Liver (tissue), 9 donors: ENCODE data around the gene CERT1. TPM values are rescaled to one million over a fixed set of nuclear protein-coding genes. Genes with fewer than 3 reads are reported as not detected.

Experiments used
- DNase-seq: peaks from one replicate; pipeline ENCODE4 v3.0.0-alpha.2; 2017; ENCODE audit warnings: low spot score
- H3K27ac ChIP-seq, 2 donors: one replicate each; pipeline ENCODE4 v1.7.0; 2013; ENCODE audit warnings: inconsistent platforms in 2 of 2, low read length in 2 of 2, control low read depth in 1 of 2, low read depth in 1 of 2, mild to moderate bottlenecking in 1 of 2
- H3K27me3 ChIP-seq, 4 donors: one replicate each; pipeline versions ENCODE4 v1.6.1 to v1.7.0; 2013; ENCODE audit warnings: low read length in 3 of 4, inconsistent platforms in 1 of 4, mild to moderate bottlenecking in 1 of 4, moderate library complexity in 1 of 4; ENCODE audit not compliant: control insufficient read depth in 4 of 4, insufficient read depth in 4 of 4
- H3K36me3 ChIP-seq, 4 donors: one replicate each; pipeline versions ENCODE4 v1.6.1 to v1.7.0; 2013; ENCODE audit warnings: low read length in 3 of 4, mild to moderate bottlenecking in 3 of 4, low read depth in 1 of 4, moderate library complexity in 1 of 4; ENCODE audit not compliant: control insufficient read depth in 4 of 4, insufficient read depth in 3 of 4
- H3K4me1 ChIP-seq, 4 donors: one replicate each; pipeline versions ENCODE4 v1.6.1 to v1.7.0; 2013; ENCODE audit warnings: low read length in 3 of 4, mild to moderate bottlenecking in 3 of 4, moderate library complexity in 1 of 4; ENCODE audit not compliant: control insufficient read depth in 4 of 4, insufficient read depth in 4 of 4
- H3K4me3 ChIP-seq, 3 donors: one replicate each; pipeline versions ENCODE4 v1.6.1 to v1.7.0; 2013; ENCODE audit warnings: low read length in 3 of 3, control low read depth in 1 of 3, low read depth in 1 of 3, mild to moderate bottlenecking in 1 of 3
- H3K9ac ChIP-seq, 2 donors: one replicate each; pipeline ENCODE4 v1.7.0; 2013; ENCODE audit warnings: low read length in 2 of 2, mild to moderate bottlenecking in 2 of 2, moderate library complexity in 2 of 2, control low read depth in 1 of 2, low read depth in 1 of 2
- H3K9me3 ChIP-seq, 4 donors: one replicate each; pipeline versions ENCODE4 v1.6.1 to v1.7.0; 2013; ENCODE audit warnings: low read length in 3 of 4; ENCODE audit not compliant: control insufficient read depth in 4 of 4
- ATF3 ChIP-seq: IDR thresholded peaks from 2 replicates; pipeline ENCODE4 v1.6.1; 2016; ENCODE audit warnings: antibody characterized with exemption
- CTCF ChIP-seq: fragments of 150-350 bp; IDR thresholded peaks from 2 replicates; pipeline ENCODE4 v1.5.1; 2017; ENCODE audit warnings: improper control_type of control experiment, low read depth, low read length; ENCODE audit not compliant: missing input control
- FOXA1 ChIP-seq: IDR thresholded peaks from 2 replicates; pipeline ENCODE4 v1.6.1; 2016; ENCODE audit warnings: antibody characterized with exemption
- FOXA2 ChIP-seq: IDR thresholded peaks from 2 replicates; pipeline ENCODE4 v1.6.1; 2016; ENCODE audit warnings: antibody characterized with exemption
- HNF4A ChIP-seq, 2 donors: conservative IDR thresholded peaks; 2 replicates each; pipeline ENCODE4 v1.6.1; 2016; ENCODE audit warnings: antibody characterized with exemption in 2 of 2, mild to moderate bottlenecking in 2 of 2
- JUND ChIP-seq, 2 donors: IDR thresholded peaks; 2 replicates each; pipeline ENCODE4 v1.6.1; 2016; ENCODE audit warnings: antibody characterized with exemption in 2 of 2
- NR2F2 ChIP-seq: IDR thresholded peaks from 2 replicates; pipeline ENCODE4 v1.6.1; 2016; ENCODE audit warnings: antibody characterized with exemption
- RAD21 ChIP-seq, 2 donors: IDR thresholded peaks; 2 replicates each; pipeline ENCODE4 v1.6.1; 2016; ENCODE audit warnings: antibody characterized with exemption in 2 of 2, mild to moderate bottlenecking in 2 of 2
- REST ChIP-seq: IDR thresholded peaks from 2 replicates; pipeline ENCODE4 v1.6.1; 2016; ENCODE audit warnings: antibody characterized with exemption, mild to moderate bottlenecking
- RXRA ChIP-seq, 2 donors: IDR thresholded peaks; 2 replicates each; pipeline ENCODE4 v1.6.1; 2017 to 2018; ENCODE audit warnings: antibody characterized with exemption in 2 of 2, mild to moderate bottlenecking in 1 of 2
- SP1 ChIP-seq: IDR thresholded peaks from 2 replicates; pipeline ENCODE4 v1.6.1; 2018; ENCODE audit warnings: antibody characterized with exemption, mild to moderate bottlenecking
- TAF1 ChIP-seq: conservative IDR thresholded peaks from 2 replicates; pipeline ENCODE4 v1.6.1; 2016; ENCODE audit warnings: antibody characterized with exemption, mild to moderate bottlenecking
- ZBTB33 ChIP-seq: IDR thresholded peaks from 2 replicates; pipeline ENCODE4 v1.6.1; 2016; ENCODE audit warnings: antibody characterized with exemption
- WGBS: extraction: QIAGEN DNeasy Blood & Tissue Kit; methylation state at CpG from one replicate; pipeline ENCODE4 v1.1.7; 2013; 5-methylcytosine and 5-hydroxymethylcytosine counted together
- polyA plus RNA-seq, 2 donors: library from polyadenylated mRNA; stranded (reverse) in 1 of 2; unstranded in 1 of 2; fragments of 200-250 nt in 1 of 2; fragments of >200 nt in 1 of 2; fragmentation: Nextera tagmentation in 1 of 2; extraction: Ambion mirVana in 1 of 2; gene quantifications; one replicate each; pipeline versions ENCODE4 v1.2.1 to v1.2.3, GENCODE V29; 2013 to 2015
- total RNA-seq, 2 donors: library from RNA; depleted of rRNA; stranded (reverse); fragments of >200 nt; gene quantifications; one replicate each; pipeline ENCODE4 v1.2.3, GENCODE V29; 2014
- donor health status: healthy.
- donor health status: healthy.
- donor health status: healthy.
- donor health status: healthy.
- donor health status: healthy.

CERT1 gene
- total and polyA plus RNA-seq, 4 donors = 11.4 to 25.1 (median 16.8) TPM

- TF ChIP-seq ZBTB33 (no peak), JUND (IDR thresholded peaks at IDR 0.05) (no peak), ATF3 (no peak), REST (no peak), RXRA (IDR thresholded peaks at IDR 0.05) (no peak)
Measured at GRCh38 chr5:75441560-75441959, 69.9 kb downstream of the CERT1 start (continued).

- TF ChIP-seq HNF4A (conservative IDR thresholded peaks at IDR 0.05) = no peak
- no peak for TF ChIP-seq JUND (IDR thresholded peaks at IDR 0.05)
- TF ChIP-seq CTCF = no peak
- no peak for TF ChIP-seq FOXA1
- TF ChIP-seq TAF1 = no peak
- no peak for TF ChIP-seq RAD21 (IDR thresholded peaks at IDR 0.05)
- no peak for TF ChIP-seq FOXA2
- TF ChIP-seq REST = no peak
- TF ChIP-seq NR2F2 = no peak
- TF ChIP-seq ATF3 = no peak
- no peak for TF ChIP-seq SP1
- Histone ChIP-seq H3K27me3 (no peaks in the 10 kb centered on the region), H3K9ac (no peak overlapping the region), H3K36me3 (peaks cover 0 to 3% (median 0%) of the 10 kb centered on the region in 4 donors), H3K27ac (no peak overlapping the region), H3K4me1 (peaks cover 0 to 7% (median 0%) of the 10 kb centered on the region in 4 donors), H3K4me3 (no peak overlapping the region), H3K9me3 (no peaks in the 10 kb centered on the region)
- DNase-seq = no peak
- 94% methylated on average over 2 of the region's 2 CpGs for WGBS
Measured at GRCh38 chr5:75439276-75439675, 72.2 kb downstream of the CERT1 start.
